Measurements from ENCODE around the gene KIF13A. TPM values are rescaled to one million over a fixed set of nuclear protein-coding genes. Genes with fewer than 3 reads are reported as not detected.
A peak's percentile ranks its signal among the peaks of the same experiment; 100 is the strongest.
"Not testable (repeated sequence)": the region's sequence is repeated elsewhere in the genome, so short reads cannot be mapped to it uniquely, and the experiment has no call there.

Gene KIF13A
- total RNA-seq, 1 donor from 2014 or later, result 51.3 TPM

- no peak for DNase-seq (ENCODE audit: low spot score)
Observed at GRCh38 chr6:17998442-17998841, 11.0 kb upstream of the KIF13A start.

GRCh38 chr6:17998003-17998402 is 10.6 kb upstream of the KIF13A start:
- DNase-seq (ENCODE audit: low spot score), result no peak

GRCh38 chr6:17995414-17995813 is 8.0 kb upstream of the KIF13A start:
- no peak for DNase-seq (ENCODE audit: low spot score)

GRCh38 chr6:17994019-17994418 is 6.6 kb upstream of the KIF13A start:
- DNase-seq (ENCODE audit: low spot score), result no peak

- DNase-seq (ENCODE audit: low spot score), result no peak
Observed at GRCh38 chr6:17988422-17988944, 1.0 kb upstream of the KIF13A start.

- peak; percentile 74 for DNase-seq (ENCODE audit: low spot score)
Observed at GRCh38 chr6:17987697-17988421, 424 bp upstream of the KIF13A start.

- peak; percentile 57 for DNase-seq (ENCODE audit: low spot score)
Observed at GRCh38 chr6:17986656-17987446, 584 bp downstream of the KIF13A start.

- no peak for DNase-seq (ENCODE audit: low spot score)
Observed at GRCh38 chr6:17985934-17986655, 1.3 kb downstream of the KIF13A start.

GRCh38 chr6:17984812-17985670 is 2.4 kb downstream of the KIF13A start:
- DNase-seq (ENCODE audit: low spot score), result no peak

- no peak for DNase-seq (ENCODE audit: low spot score)
Observed at GRCh38 chr6:17984399-17984798, 3.0 kb downstream of the KIF13A start.

GRCh38 chr6:17983730-17984129 is 3.7 kb downstream of the KIF13A start:
- DNase-seq (ENCODE audit: low spot score), result no peak

- no peak for DNase-seq (ENCODE audit: low spot score)
Observed at GRCh38 chr6:17980329-17980728, 7.1 kb downstream of the KIF13A start.

- no peak for DNase-seq (ENCODE audit: low spot score)
Observed at GRCh38 chr6:17979479-17979878, 8.0 kb downstream of the KIF13A start.

GRCh38 chr6:17976258-17976657 is 11.2 kb downstream of the KIF13A start:
- not testable (repeated sequence) for DNase-seq (ENCODE audit: low spot score)

GRCh38 chr6:17974570-17975368 is 12.7 kb downstream of the KIF13A start:
- DNase-seq (ENCODE audit: low spot score), result no peak

GRCh38 chr6:17972978-17973622 is 14.3 kb downstream of the KIF13A start:
- DNase-seq (ENCODE audit: low spot score), result peak; percentile 63

GRCh38 chr6:17972074-17972952 is 15.1 kb downstream of the KIF13A start:
- no peak for DNase-seq (ENCODE audit: low spot score)

Data from umbilical cord (tissue), 2 donors.